ENCODE measurements around the gene ABCD1.

DNA sequence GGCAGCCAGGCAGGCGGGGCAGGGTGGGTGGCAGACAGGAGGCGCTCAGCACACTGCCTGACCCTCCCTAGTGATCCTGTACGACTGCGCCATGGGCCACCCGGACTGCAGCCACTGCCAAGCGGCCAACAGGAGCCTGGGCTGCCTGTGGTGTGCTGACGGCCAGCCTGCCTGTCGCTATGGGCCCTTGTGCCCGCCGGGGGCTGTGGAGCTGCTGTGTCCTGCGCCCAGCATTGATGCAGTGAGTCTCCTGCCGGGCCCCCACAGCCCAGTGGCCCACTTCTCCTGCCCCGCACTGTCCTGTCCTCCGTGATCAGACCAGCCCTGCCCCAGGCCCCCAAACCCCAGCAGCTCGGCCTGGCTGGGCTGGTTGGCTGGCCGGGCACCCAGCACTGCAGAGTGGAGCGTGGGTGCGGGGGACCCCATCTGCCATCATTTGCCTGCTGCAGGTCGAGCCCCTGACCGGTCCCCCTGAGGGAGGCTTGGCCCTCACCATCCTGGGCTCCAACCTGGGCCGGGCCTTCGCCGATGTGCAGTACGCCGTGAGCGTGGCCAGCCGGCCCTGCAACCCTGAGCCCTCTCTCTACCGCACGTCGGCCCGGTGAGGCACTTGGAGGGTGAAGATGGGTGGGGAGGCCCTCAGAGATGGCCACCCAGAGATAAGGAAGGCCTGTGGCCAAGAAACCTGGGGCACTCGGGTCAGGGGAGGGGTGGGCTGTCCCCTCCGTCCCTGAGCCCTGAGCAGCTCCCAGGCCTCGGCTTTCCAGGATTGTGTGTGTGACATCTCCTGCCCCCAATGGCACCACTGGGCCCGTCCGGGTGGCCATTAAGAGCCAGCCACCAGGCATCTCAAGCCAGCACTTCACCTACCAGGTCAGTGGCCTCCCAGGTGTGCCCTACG is 47.0 kb downstream of the ABCD1 start:
- TF ChIP-seq, protein P1, sequence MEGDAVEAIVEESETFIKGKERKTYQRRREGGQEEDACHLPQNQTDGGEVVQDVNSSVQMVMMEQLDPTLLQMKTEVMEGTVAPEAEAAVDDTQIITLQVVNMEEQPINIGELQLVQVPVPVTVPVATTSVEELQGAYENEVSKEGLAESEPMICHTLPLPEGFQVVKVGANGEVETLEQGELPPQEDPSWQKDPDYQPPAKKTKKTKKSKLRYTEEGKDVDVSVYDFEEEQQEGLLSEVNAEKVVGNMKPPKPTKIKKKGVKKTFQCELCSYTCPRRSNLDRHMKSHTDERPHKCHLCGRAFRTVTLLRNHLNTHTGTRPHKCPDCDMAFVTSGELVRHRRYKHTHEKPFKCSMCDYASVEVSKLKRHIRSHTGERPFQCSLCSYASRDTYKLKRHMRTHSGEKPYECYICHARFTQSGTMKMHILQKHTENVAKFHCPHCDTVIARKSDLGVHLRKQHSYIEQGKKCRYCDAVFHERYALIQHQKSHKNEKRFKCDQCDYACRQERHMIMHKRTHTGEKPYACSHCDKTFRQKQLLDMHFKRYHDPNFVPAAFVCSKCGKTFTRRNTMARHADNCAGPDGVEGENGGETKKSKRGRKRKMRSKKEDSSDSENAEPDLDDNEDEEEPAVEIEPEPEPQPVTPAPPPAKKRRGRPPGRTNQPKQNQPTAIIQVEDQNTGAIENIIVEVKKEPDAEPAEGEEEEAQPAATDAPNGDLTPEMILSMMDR (IDR thresholded peaks at IDR 0.05 in 8 of 11, conservative IDR thresholded peaks at IDR 0.05 in 3 of 11): no peak
- TF ChIP-seq POLR2A (IDR thresholded peaks at IDR 0.05): no peak
- TF ChIP-seq POLR2AphosphoS5 (IDR thresholded peaks at IDR 0.05): no peak
